ENCODE measurements around the gene CCDC188.

DNA sequence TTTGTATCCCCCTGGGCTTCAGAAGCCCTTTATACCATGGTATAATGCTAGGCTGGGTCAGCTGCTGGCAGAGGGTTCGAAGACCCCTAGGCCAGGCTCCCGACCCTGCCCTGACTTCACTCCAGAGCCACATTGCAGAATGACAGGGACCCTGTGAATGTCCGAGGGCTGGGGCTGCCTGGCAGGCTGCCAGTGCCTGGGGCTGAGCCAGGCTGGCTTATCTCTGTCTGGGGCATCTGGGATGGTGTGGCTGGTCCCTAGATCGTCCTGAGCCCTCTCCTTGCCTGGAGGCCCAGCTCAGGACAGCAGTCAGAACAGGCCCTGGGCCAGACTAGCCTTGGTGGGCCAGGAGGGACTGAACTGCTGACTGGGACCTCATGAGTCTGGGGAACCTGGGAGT lies 15.6 kb downstream of the CCDC188 start:
- TF ChIP-seq POLR2A (IDR thresholded peaks at IDR 0.05; ENCODE audit: low read depth, low read length): no peak
- TF ChIP-seq, protein P1, sequence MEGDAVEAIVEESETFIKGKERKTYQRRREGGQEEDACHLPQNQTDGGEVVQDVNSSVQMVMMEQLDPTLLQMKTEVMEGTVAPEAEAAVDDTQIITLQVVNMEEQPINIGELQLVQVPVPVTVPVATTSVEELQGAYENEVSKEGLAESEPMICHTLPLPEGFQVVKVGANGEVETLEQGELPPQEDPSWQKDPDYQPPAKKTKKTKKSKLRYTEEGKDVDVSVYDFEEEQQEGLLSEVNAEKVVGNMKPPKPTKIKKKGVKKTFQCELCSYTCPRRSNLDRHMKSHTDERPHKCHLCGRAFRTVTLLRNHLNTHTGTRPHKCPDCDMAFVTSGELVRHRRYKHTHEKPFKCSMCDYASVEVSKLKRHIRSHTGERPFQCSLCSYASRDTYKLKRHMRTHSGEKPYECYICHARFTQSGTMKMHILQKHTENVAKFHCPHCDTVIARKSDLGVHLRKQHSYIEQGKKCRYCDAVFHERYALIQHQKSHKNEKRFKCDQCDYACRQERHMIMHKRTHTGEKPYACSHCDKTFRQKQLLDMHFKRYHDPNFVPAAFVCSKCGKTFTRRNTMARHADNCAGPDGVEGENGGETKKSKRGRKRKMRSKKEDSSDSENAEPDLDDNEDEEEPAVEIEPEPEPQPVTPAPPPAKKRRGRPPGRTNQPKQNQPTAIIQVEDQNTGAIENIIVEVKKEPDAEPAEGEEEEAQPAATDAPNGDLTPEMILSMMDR (conservative IDR thresholded peaks at IDR 0.05; ENCODE audit: low read depth, low read length): no peak
- TF ChIP-seq NFE2L2 (IDR thresholded peaks at IDR 0.05; ENCODE audit: low read depth, low read length): no peak
- no peak for TF ChIP-seq RFX5 (IDR thresholded peaks at IDR 0.05; ENCODE audit: low read depth, low read length)
- TF ChIP-seq RAD21 (IDR thresholded peaks at IDR 0.05; ENCODE audit: low read length): no peak
- no peak for TF ChIP-seq MXI1 (IDR thresholded peaks at IDR 0.05; ENCODE audit: borderline replicate concordance, low read depth, low read length)
